GM19395 (cell line): ENCODE results near the gene ADGRG1.
"Not testable (repeated sequence)": the region's sequence is repeated elsewhere in the genome, so short reads cannot be mapped to it uniquely, and the experiment has no call there.

Experiments
- ATAC-seq: cut with Tn5 transposase; IDR thresholded peaks from one replicate; pipeline ENCODE4 v1.9.1; 2021; ENCODE audit warnings: mild to moderate bottlenecking, moderate library complexity; ENCODE audit not compliant: unreplicated experiment

Gene ADGRG1

GRCh38 chr16:57663917-57664661 lies 35.7 kb downstream of the ADGRG1 start:
- no peak for ATAC-seq

DNA sequence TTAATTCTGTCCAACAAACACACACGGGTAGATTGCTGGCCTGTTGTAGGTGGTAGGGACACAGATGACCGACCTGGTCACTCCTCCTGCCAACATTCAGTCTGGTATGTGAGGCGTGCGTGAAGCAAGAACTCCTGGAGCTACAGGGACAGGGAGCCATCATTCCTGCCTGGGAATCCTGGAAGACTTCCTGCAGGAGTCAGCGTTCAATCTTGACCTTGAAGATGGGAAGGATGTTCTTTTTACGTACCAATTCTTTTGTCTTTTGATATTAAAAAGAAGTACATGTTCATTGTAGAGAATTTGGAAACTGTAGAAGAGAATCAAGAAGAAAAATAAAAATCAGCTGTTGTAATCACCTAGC lies 36.2 kb downstream of the ADGRG1 start:
- ATAC-seq, result no peak

- ATAC-seq, result no peak
Observed at GRCh38 chr16:57665541-57665940, 37.1 kb downstream of the ADGRG1 start.

DNA sequence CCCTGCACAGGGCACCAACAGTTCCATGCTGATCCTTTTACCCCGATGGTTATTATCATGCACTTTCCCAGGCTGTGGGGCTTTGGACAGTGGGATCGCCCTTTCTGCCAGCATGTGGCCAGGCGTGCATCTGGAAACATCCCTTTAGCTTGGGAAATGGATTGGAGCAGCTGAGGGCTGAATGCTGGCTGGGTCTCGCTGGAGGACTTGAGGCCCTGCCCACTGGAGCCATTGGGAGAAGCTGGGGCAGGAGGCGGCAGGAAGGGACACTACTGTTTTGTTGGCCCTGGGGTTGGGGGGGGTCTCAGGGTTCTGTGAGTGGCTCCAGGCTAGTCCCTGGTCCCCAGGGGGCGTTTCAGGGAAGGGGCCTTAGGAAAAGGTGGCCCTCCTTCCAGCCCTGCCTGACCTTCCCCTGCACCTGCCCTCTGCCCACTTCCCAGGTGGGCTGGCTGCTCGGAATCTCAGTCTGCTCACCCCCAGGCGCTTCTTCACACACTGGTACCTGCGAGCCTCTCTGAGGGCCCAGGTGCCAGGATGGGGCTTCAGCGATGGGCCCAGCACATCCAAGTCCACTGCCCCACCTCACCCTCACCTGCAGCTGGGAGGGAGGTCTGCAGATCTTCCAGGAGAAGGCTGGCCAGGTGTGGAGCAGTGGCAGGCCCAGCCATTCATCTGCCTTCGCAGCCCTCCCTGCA lies 38.1 kb downstream of the ADGRG1 start:
- no peak for ATAC-seq

DNA sequence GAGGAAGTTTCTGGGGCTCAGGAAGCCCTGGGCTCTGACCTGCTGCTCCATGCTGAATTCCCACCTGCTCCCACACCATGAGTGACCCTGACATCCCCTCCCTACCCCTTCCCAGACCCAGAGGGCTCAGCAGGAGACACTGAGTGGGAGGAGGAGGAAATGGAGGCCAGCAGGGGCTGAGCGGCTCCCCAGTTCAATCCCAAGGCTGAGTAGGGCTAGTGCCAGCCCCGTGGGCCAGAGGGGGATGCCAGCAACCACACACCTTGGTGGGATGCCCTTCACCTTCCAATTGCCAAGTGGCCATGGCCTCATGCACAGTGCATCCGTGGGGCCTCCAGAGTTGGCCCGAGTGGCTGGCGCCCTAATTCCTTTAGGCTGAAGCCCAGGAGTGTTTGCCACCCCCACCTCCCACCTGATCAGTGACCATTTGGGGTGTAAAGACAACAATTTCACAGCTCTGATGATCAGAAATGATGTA lies 38.7 kb downstream of the ADGRG1 start:
- no peak for ATAC-seq

- ATAC-seq, result no peak
Observed at GRCh38 chr16:57667526-57668262, 39.3 kb downstream of the ADGRG1 start.

DNA sequence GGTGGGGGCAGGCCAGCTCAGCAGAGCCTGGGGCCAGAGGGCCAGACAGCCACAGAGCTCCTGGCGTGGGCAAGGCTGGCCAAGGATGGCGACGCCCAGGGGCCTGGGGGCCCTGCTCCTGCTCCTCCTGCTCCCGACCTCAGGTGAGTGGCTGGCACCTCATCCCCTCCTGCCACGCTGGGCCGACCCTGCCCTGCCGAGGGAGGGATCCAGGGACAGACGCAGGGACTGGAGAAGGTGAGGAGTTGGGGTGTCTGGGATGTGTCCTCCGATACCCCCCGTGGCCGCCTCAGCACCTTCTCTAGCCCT lies 39.8 kb downstream of the ADGRG1 start, which contains the start of gene ADGRG3:
TSS of gene ADGRG3 (plus strand) at position 44 of the 309 bp plus-strand sequence. CDS start at position 86, 42 bp downstream.
- ATAC-seq, result no peak

GRCh38 chr16:57668630-57669475 lies 40.4 kb downstream of the ADGRG1 start:
- ATAC-seq, result no peak

DNA sequence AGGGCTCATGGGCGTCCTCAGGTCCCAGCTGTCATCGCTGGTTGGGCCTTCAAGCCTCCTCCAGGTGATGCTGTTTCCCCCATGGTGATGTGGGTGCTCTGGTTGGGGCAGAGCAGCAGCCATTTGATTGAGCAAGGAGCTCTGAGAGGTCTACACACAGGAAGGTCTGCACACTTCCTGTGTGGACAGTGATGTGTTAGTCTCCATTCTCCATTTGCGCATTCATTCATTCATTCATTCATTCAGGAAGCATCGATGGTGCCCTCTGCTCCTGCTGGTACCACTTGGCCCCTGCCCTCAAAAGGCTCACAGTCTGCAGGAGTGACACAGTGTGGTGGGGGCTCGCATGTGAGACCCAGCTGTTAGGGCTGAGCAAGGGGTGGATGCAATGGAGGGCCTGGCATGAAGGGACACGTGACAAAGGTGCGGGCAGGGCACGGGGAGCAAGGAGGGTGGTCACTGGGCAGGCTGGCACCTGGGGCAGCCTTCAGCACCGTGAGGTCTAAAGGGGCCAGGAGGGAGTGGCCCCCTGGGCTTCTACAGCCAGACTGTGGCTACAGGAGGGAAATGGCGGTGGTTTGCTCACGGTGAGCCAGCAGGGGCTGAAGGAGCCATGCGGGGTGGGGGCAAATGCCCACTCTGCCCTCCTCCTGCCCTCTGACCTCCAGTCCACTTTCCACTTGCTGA lies 41.2 kb downstream of the ADGRG1 start:
- ATAC-seq, result no peak

- no peak for ATAC-seq
Observed at GRCh38 chr16:57670196-57670595, 41.8 kb downstream of the ADGRG1 start.

DNA sequence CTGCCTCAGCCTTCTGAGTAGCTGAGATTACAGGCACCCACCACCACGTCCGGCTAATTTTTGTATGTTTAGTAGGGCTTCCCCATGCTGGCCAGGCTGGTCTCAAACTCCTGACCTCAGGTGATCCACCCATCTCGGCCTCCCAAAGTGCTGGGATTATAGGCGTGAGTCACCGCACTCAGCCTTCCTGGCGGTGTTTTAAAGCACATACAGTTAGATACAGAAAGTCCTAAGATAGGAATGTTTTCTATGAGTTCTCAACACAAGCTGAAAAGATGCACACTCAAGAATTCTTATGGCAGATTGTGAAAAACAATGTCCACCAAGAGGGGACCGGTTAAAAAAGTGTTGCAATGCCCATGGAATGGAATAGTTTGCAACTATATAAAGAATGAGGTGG lies 43.0 kb downstream of the ADGRG1 start:
- not testable (repeated sequence) for ATAC-seq

DNA sequence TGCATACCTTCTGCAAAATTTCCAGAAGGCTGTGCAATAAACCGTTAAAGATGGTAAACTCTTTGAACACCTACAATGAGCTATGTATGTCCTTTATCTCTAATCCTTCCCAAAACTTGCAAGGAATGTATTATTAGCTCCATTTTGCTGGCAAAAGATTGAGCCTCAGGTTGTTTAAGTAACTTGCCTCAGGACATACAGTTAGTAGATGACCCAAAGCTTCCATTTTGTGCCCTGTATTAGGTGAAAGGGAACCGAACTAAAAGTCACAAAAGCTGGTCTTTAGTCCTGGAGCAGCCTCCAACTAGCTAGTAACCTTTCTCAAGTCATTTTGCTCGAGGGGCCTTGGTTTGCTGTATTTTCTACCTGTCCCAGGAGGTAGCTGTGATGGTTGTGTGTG lies 44.0 kb downstream of the ADGRG1 start:
- ATAC-seq, result no peak

- ATAC-seq, result no peak
Observed at GRCh38 chr16:57672824-57673223, 44.4 kb downstream of the ADGRG1 start.

- no peak for ATAC-seq
Observed at GRCh38 chr16:57675741-57676551, 47.5 kb downstream of the ADGRG1 start.

GRCh38 chr16:57676553-57677085 lies 48.2 kb downstream of the ADGRG1 start:
- ATAC-seq, result no peak

GRCh38 chr16:57677622-57678369 lies 49.4 kb downstream of the ADGRG1 start:
- ATAC-seq, result no peak

GRCh38 chr16:57679016-57679415 lies 50.6 kb downstream of the ADGRG1 start:
- no peak for ATAC-seq

- no peak for ATAC-seq
Observed at GRCh38 chr16:57679767-57680482, 51.5 kb downstream of the ADGRG1 start.
